ENCODE measurements around the gene MRPL49. TPM values are rescaled to one million over a fixed set of nuclear protein-coding genes. Genes with fewer than 3 reads are reported as not detected.

The MRPL49 gene
- total RNA-seq, 2 donors from 2014 or later: 61.7 to 87.7 TPM

GRCh38 chr11:65150509-65151299 lies 28.6 kb downstream of the MRPL49 start:
- Mint-ChIP-seq H3K27ac (no peak overlapping the region), H3K4me3 (no peak overlapping the region), H3K36me3 (ENCODE audit: low read depth) (no peaks in the 10 kb centered on the region), H3K27me3 (no peaks in the 10 kb centered on the region), H3K9me3 (no peaks in the 10 kb centered on the region), H3K4me1 (peaks cover 5% of the 10 kb centered on the region)
- ATAC-seq (replicated peaks): peak; percentile 87

DNA sequence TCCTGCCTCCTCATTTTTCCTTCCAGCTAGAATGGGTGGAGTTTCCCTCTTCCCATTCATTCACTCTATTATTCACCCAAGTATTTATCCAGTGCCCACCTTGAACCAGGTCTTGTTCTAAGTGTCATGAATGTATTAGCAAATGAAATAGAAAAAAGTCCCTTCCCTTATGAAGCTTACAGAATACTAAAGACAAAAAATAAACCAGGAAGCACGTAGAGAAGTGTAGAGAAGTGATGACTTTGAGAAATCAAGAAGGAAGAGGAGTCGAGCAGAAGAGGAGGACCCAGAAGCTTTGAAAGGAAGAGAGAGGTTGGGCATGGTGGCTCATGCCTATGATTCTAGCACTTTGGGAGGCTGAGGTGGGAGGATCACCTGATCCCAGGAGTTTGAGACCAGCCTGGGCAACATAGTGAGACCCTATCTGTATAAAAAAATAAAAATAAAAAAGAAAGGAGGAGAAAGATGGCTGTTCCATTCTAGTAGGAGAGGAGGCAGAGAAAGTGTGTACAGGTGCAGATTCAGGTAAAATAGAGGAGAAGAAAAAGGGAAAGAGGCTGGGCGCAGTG lies 29.3 kb downstream of the MRPL49 start:
- Mint-ChIP-seq H3K36me3 (ENCODE audit: low read depth) (no peaks in the 10 kb centered on the region), H3K27ac (peak overlapping the region; percentile 40), H3K4me1 (peaks cover 5% of the 10 kb centered on the region), H3K27me3 (no peaks in the 10 kb centered on the region), H3K9me3 (no peaks in the 10 kb centered on the region), H3K4me3 (no peak overlapping the region)
- no peak for ATAC-seq (replicated peaks)

DNA sequence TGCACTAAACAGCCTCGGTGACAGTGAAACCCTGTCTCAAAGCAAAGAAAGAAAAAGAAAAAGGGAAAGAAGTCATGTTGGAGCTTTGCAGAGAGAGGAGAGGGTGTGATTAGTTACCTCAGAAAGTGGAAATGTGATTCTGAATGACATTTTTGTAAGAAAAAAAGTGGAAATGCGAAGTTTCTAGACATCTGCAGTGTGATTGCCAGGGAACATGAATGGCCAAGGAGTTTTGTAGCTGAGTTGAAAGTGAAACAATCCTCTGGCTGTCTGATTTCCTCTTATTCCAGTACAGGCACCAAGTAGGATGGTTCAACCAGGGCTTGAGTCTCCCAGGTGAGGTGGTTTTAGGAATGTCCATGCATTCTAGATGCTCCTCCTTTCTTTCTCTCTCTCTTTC lies 30.0 kb downstream of the MRPL49 start:
- H3K4me1 Mint-ChIP-seq: peaks cover 5% of the 10 kb centered on the region
- no peak for ATAC-seq (replicated peaks)
- H3K27me3 Mint-ChIP-seq: peaks cover 2% of the 10 kb centered on the region
- no peaks in the 10 kb centered on the region for H3K9me3 Mint-ChIP-seq
- H3K27ac Mint-ChIP-seq: peak overlapping the region; percentile 40
- H3K36me3 Mint-ChIP-seq (ENCODE audit: low read depth): no peaks in the 10 kb centered on the region
- no peak overlapping the region for H3K4me3 Mint-ChIP-seq

- no peaks in the 10 kb centered on the region for H3K36me3 Mint-ChIP-seq (ENCODE audit: low read depth)
- no peak for ATAC-seq (replicated peaks)
- no peak overlapping the region for H3K4me3 Mint-ChIP-seq
- H3K27ac Mint-ChIP-seq: no peak overlapping the region
- H3K4me1 Mint-ChIP-seq: peaks cover 4% of the 10 kb centered on the region
- peaks cover 6% of the 10 kb centered on the region for H3K27me3 Mint-ChIP-seq
- no peaks in the 10 kb centered on the region for H3K9me3 Mint-ChIP-seq
Observed at GRCh38 chr11:65156256-65156655, 34.1 kb downstream of the MRPL49 start.

DNA sequence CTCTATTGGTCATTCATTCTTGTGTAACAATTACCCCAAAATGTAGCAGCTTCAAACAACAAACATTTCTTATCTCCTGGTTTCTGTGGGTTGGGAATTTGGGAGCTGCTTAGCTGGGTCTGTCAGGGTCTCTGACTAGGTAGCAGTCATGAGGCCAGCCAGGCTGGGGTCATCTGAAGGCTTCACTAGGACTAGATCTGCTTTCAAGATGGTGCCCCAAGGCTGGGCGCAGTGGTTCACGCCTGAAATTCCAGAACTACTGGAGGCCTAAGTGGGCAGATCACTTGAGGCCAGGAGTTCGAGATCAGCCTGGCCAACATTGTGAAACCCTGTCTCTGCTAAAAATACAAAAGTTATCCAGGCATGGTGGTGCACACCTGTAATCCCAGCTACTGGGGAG lies 34.8 kb downstream of the MRPL49 start:
- Mint-ChIP-seq H3K9me3 (no peaks in the 10 kb centered on the region), H3K4me1 (no peaks in the 10 kb centered on the region), H3K4me3 (no peak overlapping the region)

DNA sequence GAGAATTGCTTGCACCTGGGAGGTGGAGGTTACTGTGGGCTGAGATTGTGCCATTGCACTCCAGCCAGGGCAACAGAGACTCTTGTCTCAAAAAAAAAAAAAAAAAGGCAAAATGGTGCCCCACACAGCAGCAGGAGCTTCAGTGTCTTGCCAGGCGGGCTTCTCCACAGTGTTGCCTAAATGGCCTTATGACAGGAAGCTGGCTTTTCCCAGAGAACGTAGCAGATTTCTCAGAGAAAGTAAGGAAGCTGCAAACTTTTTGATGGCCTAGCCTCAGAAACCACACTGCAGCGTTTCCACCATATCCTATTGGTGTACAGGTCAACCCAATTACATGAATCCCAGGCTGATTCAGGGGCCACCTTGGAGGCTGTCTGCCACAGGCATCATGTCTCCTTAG lies 35.2 kb downstream of the MRPL49 start:
- Mint-ChIP-seq H3K27me3 (peaks cover 6% of the 10 kb centered on the region), H3K9me3 (no peaks in the 10 kb centered on the region), H3K4me1 (no peaks in the 10 kb centered on the region), H3K27ac (no peak overlapping the region), H3K36me3 (ENCODE audit: low read depth) (no peaks in the 10 kb centered on the region), H3K4me3 (no peak overlapping the region)
- ATAC-seq (replicated peaks): no peak

More for the DNA sequence above, 34.8 kb downstream of the MRPL49 start:
- no peak for ATAC-seq (replicated peaks)
- H3K36me3 Mint-ChIP-seq (ENCODE audit: low read depth): no peaks in the 10 kb centered on the region
- peaks cover 6% of the 10 kb centered on the region for H3K27me3 Mint-ChIP-seq
- H3K27ac Mint-ChIP-seq: no peak overlapping the region

DNA sequence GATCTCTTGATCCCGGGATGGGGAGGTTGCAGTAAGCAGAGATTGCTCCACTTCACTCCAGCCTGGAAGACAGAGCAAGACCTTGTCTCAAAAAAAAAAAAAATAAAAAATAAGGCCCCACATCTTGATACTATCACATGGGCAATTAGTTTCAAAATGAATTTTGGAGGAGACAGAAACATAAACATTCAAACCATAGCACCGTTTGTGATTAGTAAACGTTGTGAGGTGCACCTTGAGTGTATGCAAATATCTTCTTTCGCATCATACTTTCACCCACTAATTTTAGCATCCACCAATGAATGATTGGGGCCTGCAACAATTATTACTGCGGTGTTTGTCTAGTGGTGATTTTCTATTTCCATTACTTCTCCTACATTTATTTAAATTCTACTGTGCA lies 36.9 kb downstream of the MRPL49 start:
- H3K9me3 Mint-ChIP-seq: no peaks in the 10 kb centered on the region
- no peak for ATAC-seq (replicated peaks)
- H3K4me1 Mint-ChIP-seq: no peaks in the 10 kb centered on the region
- no peak overlapping the region for H3K27ac Mint-ChIP-seq
- H3K4me3 Mint-ChIP-seq: no peak overlapping the region
- peaks cover 6% of the 10 kb centered on the region for H3K27me3 Mint-ChIP-seq
- no peaks in the 10 kb centered on the region for H3K36me3 Mint-ChIP-seq (ENCODE audit: low read depth)

DNA sequence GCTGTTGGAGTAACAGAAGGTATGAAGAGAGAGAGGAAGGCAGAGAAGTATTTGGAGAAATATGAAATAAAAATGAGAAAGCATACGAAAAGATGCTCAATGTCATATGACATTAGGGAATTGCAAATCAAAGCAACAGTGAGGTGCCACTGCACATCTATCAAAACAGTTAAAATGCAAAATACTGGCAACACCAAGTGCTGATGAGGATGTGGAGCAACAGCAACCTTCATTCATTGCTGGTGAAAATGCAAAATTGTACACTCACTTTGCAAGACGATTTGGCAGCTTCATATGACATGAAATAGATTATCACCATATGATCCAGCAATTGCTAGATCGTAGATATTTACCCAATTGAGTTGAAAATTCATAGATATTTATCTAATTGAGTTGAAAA lies 38.5 kb downstream of the MRPL49 start:
- no peak overlapping the region for H3K27ac Mint-ChIP-seq
- no peak for ATAC-seq (replicated peaks)
- no peaks in the 10 kb centered on the region for H3K9me3 Mint-ChIP-seq
- no peak overlapping the region for H3K4me3 Mint-ChIP-seq
- peaks cover 6% of the 10 kb centered on the region for H3K27me3 Mint-ChIP-seq
- no peaks in the 10 kb centered on the region for H3K4me1 Mint-ChIP-seq
- H3K36me3 Mint-ChIP-seq (ENCODE audit: low read depth): no peaks in the 10 kb centered on the region

DNA sequence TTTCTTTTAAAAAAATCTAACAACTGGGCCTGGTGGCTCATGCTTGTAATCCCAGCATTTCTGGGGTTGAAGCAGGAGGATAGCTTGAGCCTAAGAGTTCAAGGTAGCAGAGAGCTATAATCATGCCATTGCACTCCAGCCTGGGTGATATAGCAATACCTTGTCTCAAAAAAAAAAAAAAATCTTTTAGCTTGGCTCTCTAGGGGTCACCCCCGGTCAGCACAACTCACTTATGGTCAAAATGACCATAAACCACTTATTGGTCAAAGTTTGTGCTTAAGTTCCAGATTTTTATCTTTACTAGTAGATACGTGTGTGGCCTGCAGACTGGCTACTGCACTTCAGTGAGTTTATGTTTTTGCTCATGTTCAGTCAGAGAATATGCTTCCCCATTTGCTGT lies 41.6 kb downstream of the MRPL49 start:
- H3K4me3 Mint-ChIP-seq: no peak overlapping the region
- ATAC-seq (replicated peaks): no peak
- H3K36me3 Mint-ChIP-seq (ENCODE audit: low read depth): no peaks in the 10 kb centered on the region
- H3K9me3 Mint-ChIP-seq: no peaks in the 10 kb centered on the region
- H3K27ac Mint-ChIP-seq: no peak overlapping the region
- peaks cover 4% of the 10 kb centered on the region for H3K27me3 Mint-ChIP-seq
- H3K4me1 Mint-ChIP-seq: no peaks in the 10 kb centered on the region

- Mint-ChIP-seq H3K4me1 (peaks cover 5% of the 10 kb centered on the region), H3K4me3 (no peak overlapping the region), H3K9me3 (no peaks in the 10 kb centered on the region), H3K27me3 (no peaks in the 10 kb centered on the region), H3K27ac (no peak overlapping the region), H3K36me3 (ENCODE audit: low read depth) (no peaks in the 10 kb centered on the region)
- no peak for ATAC-seq (replicated peaks)
Observed at GRCh38 chr11:65165410-65166317, 43.5 kb downstream of the MRPL49 start.

DNA sequence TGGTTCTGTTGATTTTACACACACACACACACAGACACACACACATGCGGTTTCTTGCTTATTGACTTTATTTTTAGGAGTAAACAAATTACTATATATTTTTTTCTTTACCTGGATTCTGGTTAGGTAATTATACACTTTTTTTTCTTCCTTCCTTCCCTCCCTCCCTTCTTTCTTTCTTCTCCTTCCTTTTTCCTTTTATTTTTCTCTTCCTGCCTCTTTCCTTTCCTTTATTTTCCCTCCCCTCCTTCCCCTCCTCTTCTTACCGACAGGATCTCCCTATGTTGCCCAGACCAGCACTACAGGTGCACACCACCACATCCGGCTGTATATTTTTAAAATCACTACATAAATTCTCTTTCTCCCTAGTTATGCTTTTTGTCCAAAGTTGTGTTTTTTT lies 44.8 kb downstream of the MRPL49 start:
- Mint-ChIP-seq H3K36me3 (ENCODE audit: low read depth) (no peaks in the 10 kb centered on the region), H3K4me1 (peaks cover 5% of the 10 kb centered on the region), H3K4me3 (no peak overlapping the region), H3K9me3 (no peaks in the 10 kb centered on the region), H3K27me3 (no peaks in the 10 kb centered on the region), H3K27ac (no peak overlapping the region)
- ATAC-seq (replicated peaks): no peak

GRCh38 chr11:65167656-65168055 lies 45.5 kb downstream of the MRPL49 start:
- no peaks in the 10 kb centered on the region for H3K36me3 Mint-ChIP-seq (ENCODE audit: low read depth)
- no peaks in the 10 kb centered on the region for H3K27me3 Mint-ChIP-seq
- H3K9me3 Mint-ChIP-seq: no peaks in the 10 kb centered on the region
- no peak overlapping the region for H3K27ac Mint-ChIP-seq
- no peak overlapping the region for H3K4me3 Mint-ChIP-seq
- ATAC-seq (replicated peaks): no peak
- peaks cover 5% of the 10 kb centered on the region for H3K4me1 Mint-ChIP-seq

- ATAC-seq (replicated peaks): peak; percentile 78
- no peaks in the 10 kb centered on the region for H3K36me3 Mint-ChIP-seq (ENCODE audit: low read depth)
- H3K4me1 Mint-ChIP-seq: peaks cover 5% of the 10 kb centered on the region
- peak overlapping the region; percentile 47 for H3K4me3 Mint-ChIP-seq
- H3K9me3 Mint-ChIP-seq: no peaks in the 10 kb centered on the region
- peak overlapping the region; percentile 94 for H3K27ac Mint-ChIP-seq
- H3K27me3 Mint-ChIP-seq: no peaks in the 10 kb centered on the region
Observed at GRCh38 chr11:65169164-65169641, 47.1 kb downstream of the MRPL49 start.

- Mint-ChIP-seq H3K9me3 (no peaks in the 10 kb centered on the region), H3K36me3 (ENCODE audit: low read depth) (no peaks in the 10 kb centered on the region), H3K4me3 (peak within 1 kb of the TSS; percentile 47), H3K4me1 (peaks cover 5% of the 10 kb centered on the region), H3K27ac (peak within 1 kb of the TSS; percentile 94), H3K27me3 (no peaks in the 10 kb centered on the region)
- ATAC-seq (replicated peaks): no peak
Observed at GRCh38 chr11:65170058-65170534, 48.0 kb downstream of the MRPL49 start, which contains the start of gene SPDYC. SPDYC (plus strand) TSS chr11:65170233; CDS start chr11:65171358, 1,125 bp downstream.
